Neural cell (in vitro differentiated cells): ENCODE measurements around the gene ODF4.

Source experiments
- EZH2 ChIP-seq: fragments of 200-600, 300-800 bp; shearing (Covaris generic), sonication (generic); IDR thresholded peaks from 2 replicates; pipeline ENCODE4 v1.6.1; 2014; ENCODE audit warnings: antibody characterized with exemption, low read length, borderline replicate concordance, mild to moderate bottlenecking; ENCODE audit not compliant: insufficient read depth, poor library complexity, severe bottlenecking
- TF ChIP-seq, protein P1 (sequence below): fragments of 450-650 bp; IDR thresholded peaks from 2 replicates; pipeline ENCODE4 v1.5.1; 2014; ENCODE audit warnings: antibody characterized with exemption, mild to moderate bottlenecking, moderate library complexity; ENCODE audit not compliant: poor library complexity, severe bottlenecking

DNA sequence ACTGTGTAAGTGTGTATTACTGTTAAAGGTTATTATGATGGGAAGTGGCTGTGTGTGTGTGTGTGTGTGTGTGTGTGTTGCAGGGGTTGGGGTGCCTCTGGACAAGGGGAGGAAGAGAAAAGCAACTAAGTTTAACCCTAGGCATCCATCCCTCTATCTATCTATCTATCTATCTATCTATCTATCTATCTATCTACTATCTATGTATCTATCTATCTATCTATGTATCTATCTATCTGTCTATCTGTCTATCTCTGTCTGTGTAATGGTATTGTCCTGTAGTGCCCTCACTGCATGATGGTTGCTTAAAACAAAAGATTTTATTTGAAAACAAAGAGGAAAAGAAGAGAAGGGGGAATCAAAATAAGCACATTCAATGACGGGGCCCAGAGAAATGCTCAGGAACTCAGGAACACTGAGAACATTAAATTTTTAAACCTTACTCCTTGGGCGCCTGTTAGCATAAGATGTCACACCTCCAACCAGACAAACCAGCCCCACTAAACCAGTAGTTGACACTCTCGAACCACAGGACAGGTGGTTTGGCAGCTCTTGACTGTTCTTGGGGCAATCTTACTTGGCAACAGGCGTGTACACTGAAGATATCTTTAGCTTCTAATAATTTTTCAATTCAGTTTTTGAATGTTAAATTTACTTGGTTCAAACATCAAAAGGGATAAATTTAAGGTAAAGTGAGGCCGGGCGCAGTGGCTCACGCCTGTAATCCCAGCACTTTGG is 48.4 kb downstream of the ODF4 start:
- TF ChIP-seq, protein P1, sequence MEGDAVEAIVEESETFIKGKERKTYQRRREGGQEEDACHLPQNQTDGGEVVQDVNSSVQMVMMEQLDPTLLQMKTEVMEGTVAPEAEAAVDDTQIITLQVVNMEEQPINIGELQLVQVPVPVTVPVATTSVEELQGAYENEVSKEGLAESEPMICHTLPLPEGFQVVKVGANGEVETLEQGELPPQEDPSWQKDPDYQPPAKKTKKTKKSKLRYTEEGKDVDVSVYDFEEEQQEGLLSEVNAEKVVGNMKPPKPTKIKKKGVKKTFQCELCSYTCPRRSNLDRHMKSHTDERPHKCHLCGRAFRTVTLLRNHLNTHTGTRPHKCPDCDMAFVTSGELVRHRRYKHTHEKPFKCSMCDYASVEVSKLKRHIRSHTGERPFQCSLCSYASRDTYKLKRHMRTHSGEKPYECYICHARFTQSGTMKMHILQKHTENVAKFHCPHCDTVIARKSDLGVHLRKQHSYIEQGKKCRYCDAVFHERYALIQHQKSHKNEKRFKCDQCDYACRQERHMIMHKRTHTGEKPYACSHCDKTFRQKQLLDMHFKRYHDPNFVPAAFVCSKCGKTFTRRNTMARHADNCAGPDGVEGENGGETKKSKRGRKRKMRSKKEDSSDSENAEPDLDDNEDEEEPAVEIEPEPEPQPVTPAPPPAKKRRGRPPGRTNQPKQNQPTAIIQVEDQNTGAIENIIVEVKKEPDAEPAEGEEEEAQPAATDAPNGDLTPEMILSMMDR: no peak
- TF ChIP-seq EZH2: no peak
